Stimulated activated CD8-positive, alpha-beta memory T cell treated with anti-CD3 and anti-CD28 coated beads, Interleukin-15, amount 100 ng/mL, for 4 hours (primary cell): Measurements from ENCODE around the gene PGAP2.

Experiments used
- DNase-seq, 2 donors: peaks; one replicate each; pipeline ENCODE4 v3.0.0-alpha.2; 2020; ENCODE audit warnings: low read depth in 2 of 2

PGAP2 gene

GRCh38 chr11:3831378-3832239 lies 23.2 kb downstream of the PGAP2 start:
- no peak for DNase-seq

- no peak for DNase-seq
Measured at GRCh38 chr11:3832816-3833215, 24.5 kb downstream of the PGAP2 start.

DNA sequence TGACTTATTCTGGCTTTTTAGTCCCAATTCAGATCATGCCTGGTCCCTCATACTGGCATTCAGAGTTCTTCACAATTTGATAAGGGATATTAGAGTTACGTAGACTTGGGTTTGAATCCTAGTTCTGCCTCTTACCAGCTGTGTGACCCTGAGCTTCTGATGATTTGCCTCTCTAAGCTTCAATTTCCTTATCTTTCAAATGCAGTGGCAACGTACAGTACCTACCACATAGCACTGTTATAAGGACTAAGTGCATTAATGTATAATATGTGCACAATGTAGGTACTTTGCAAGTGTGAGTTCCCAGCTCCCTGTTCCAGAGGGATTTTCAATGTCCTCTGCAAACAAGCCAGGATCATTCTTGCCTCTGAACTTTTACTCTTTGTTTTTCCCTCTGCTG lies 25.1 kb downstream of the PGAP2 start:
- DNase-seq = no peak

GRCh38 chr11:3834349-3834663 lies 25.9 kb downstream of the PGAP2 start:
- DNase-seq = no peak

- no peak for DNase-seq
Measured at GRCh38 chr11:3834664-3835461, 26.5 kb downstream of the PGAP2 start.

DNA sequence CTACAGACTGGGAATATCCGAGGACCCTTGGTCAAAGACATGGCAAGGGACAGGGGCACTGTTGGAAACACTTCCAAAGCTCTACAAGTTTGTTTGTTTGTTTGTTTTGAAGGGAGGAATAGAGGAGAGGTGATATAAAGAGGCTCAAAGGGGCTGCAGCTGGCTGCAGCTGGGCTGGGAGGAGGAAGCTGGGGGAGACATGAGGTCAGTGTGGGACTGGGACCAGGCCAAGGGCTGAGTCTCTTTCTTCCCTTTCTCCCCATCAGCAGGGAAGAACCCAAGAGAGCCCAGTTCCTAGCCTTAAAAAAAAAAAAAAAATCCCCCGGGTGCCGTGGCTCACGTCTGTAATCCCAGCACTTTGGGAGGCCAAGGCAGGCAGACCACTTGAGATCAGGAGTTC lies 27.4 kb downstream of the PGAP2 start:
- no peak for DNase-seq

GRCh38 chr11:3836903-3837302 lies 28.5 kb downstream of the PGAP2 start:
- peak in 1 of 2 donors; percentile 27 for DNase-seq

DNA sequence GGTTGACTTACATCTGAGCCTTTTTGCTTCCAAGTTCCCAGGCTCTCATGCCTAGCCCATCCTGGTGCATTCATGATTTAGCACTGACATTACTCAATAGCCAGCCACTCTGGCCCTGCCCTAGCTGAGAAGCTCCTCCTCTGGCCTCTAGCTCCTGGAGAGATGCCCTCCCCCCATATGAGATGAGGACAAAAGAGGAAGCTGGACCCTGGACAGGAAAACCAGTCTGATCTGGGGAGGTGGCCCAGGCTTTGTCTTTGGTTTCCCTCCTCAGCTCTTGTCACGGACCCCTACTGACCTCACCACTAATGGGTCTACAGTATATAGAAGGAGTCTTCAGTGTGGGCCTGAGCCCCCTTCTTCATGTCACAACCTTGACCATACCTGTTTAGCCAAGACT lies 29.4 kb downstream of the PGAP2 start:
- no peak for DNase-seq

DNA sequence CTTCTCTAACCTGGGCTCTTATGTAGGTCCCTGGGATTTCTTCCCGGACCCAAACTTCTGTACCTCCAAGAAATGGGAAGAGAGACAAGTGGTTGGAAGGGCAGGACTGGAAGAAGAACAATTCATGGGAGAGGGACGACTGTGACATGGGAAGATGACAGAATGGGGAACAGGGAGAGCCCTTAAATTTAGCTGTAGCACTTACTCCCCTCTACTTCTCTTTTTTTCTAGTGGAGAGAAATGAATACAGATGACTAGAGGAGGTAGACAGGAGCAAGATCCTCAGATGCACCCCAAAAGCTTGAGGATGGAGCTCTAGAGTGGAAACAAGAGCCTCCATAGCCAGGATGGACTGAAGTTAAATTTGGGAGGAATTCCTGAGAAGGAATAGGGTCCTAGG lies 30.1 kb downstream of the PGAP2 start:
- no peak for DNase-seq

DNA sequence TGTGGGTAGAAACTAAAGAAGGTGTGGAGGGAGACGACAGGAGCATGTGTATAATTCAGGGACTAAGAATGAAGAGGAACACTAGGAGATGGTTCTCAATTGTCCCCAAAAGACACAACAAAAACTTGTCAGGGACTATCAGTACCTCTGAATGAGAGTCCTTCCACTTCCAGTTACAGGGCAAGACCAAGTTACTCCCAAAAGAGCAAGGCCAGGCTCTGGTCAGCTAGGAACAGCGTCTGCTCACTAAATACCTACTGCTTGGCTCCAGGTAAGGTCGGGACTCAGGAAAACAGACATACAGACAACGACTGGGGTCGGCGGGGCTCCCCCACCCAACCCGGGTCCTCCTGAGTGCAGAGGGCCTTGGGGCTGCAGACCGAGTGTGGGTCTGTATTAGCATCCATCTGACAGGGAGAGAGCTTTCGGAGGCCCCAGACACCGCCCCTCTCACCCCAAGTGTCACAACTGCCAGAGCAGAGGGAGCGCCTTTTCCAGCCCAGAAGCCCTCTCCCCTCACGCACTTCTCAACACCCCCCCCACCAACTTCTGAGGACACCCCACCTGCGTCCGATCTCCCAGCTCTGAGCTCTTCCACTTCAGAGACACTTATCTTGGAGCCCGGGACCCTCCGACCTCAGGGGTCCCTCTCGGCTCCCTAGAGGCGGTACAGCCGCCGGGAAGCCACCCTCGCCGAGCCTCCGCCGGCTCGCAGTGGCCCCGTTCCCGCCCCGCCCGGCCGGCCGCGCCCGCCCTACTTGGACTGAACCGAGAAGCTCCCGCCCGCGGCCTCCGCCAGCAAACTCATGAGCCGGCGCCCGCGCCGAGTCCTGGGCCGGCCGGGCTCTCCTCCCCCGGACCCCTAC lies 31.9 kb downstream of the PGAP2 start:
- no peak for DNase-seq

DNA sequence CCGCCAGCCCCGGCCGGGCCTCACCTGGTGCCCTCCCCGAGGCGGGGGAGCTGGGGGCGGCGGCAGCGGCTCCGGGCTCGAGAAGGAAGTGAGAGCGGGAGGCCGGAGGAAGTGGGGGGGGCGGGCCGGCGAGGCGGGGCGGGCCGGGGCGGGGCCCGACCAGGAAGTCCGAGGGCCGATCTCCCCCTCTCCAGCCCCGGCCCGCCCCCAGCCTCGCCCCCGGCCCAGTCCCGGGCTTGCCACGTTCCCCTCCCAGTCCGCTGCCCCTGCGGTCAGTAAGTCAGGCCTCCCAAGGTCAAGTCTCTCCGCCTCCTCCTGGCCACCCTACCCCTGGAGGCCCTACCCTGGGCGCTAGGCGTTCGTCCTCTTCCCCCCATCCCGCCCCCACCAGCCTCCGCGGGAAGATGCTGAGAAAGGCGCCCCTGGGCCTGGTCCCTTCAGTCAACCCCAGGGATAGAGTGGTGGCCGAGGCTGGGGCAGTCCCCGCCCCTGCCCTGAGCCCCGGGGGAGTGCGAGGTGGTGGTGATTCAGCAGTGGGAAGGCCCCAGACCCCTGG lies 32.6 kb downstream of the PGAP2 start, which contains the start of gene RHOG:
Gene RHOG, minus strand, starts transcription at position 90 of the 556 bp plus-strand sequence. CDS start 12,821 bp downstream, outside the sequence.
- DNase-seq = peak; percentile 93

- DNase-seq = no peak
Measured at GRCh38 chr11:3841426-3842350, 33.3 kb downstream of the PGAP2 start.

- DNase-seq = no peak
Measured at GRCh38 chr11:3843326-3843725, 35.0 kb downstream of the PGAP2 start.

DNA sequence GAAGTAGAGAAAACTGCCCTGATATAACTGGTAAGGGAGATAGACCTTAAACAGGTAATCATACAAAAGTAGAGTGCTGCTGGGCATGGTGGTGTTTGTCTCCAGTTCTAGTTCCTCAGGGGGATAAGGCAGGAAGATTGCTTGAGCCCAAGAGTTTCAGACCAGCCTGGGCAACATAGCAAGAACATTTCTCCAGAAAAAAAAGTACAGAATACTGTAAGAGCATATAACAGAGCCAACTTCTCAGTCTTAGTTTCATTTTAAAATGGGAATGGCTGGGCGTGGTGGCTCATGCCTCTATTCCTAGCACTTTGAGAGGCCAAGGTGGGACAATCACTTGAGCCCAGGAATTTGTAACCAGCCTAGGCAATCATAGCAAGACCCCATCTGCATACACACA lies 36.9 kb downstream of the PGAP2 start:
- no peak for DNase-seq

GRCh38 chr11:3845670-3846069 lies 37.3 kb downstream of the PGAP2 start:
- DNase-seq = no peak

DNA sequence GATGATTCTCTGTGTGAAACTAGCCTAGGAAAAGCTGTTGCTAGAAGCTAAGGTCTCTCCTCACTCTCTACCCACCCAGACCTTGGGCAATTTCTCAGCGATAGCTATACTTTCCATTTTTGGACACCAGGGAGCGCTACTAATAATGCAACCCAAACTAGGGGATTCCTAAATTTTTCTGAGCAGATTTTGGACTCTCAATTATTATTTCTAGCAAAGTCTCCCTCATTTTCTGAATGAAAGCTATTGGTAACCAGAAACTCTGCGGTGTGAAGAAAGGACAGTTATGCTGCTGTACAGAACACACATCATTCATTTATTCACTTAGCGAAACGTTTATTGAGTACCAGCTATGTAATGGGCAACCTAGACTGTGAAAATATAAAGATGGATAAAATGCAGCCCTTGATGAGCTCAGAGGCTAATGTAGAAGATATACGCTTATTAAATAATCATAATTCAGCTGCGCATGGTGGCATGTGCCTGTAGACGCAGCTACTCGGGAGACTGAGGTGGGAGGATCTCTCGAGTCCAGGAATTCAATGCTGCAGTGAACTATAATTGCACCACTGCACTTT lies 41.0 kb downstream of the PGAP2 start:
- peak in 1 of 2 donors; percentile 16 for DNase-seq

- DNase-seq = no peak
Measured at GRCh38 chr11:3853545-3853842, 45.1 kb downstream of the PGAP2 start.

- DNase-seq = peak in 1 of 2 donors; percentile 43
Measured at GRCh38 chr11:3853899-3854659, 45.7 kb downstream of the PGAP2 start.

DNA sequence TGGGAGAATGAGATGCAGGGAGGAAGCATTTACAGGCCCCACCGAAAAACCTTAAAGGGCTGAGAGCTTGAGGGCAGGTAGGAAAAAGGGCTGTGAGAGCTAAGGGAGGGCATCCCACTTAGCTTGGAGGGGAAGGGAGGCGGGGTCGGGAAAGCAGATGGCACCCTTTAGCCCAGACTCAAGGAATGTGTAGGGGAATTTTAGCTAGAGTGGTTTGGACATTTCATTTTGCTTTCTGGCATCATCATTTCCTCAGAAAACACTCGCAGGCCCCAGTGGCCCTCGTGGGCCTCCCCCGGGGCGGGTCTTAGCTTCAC lies 46.3 kb downstream of the PGAP2 start:
- no peak for DNase-seq
